ENCODE data around the gene ARHGAP35.

- no peak for TF ChIP-seq CTCF (IDR thresholded peaks at IDR 0.05)
- TF ChIP-seq POLR2A (IDR thresholded peaks at IDR 0.05): no peak
- TF ChIP-seq POLR2AphosphoS5 (IDR thresholded peaks at IDR 0.05): no peak
These were observed 12.4 kb upstream of the ARHGAP35 start for GRCh38 chr19:46848389-46848788.

Data from transverse colon (tissue), 4 donors.